ENCODE data around the gene SALL3. TPM values are rescaled to one million over a fixed set of nuclear protein-coding genes. Genes with fewer than 3 reads are reported as not detected.

SALL3 gene
- total RNA-seq, 2 donors from 2014 or later, result not detected

- Mint-ChIP-seq H3K4me3 (peak overlapping the region; percentile 56 to 71), H3K36me3 (ENCODE audit: insufficient read depth in 2 of 2) (peaks cover 0 to 7% of the 10 kb centered on the region in 2 donors), H3K9me3 (no peaks in the 10 kb centered on the region), H3K4me1 (ENCODE audit: low read depth) (peaks cover 28% of the 10 kb centered on the region), H3K27me3 (ENCODE audit: low read depth) (peaks cover 64% of the 10 kb centered on the region), H3K27ac (peak overlapping the region; percentile 50)
- ATAC-seq (replicated peaks in 1 of 2), result no peak
- no peak for DNase-seq
Measured at GRCh38 chr18:78978349-78979055, 1.1 kb upstream of the SALL3 start.

GRCh38 chr18:78979056-78979729 is 425 bp upstream of the SALL3 start:
- Mint-ChIP-seq H3K4me3 (no peak overlapping the region), H3K36me3 (ENCODE audit: insufficient read depth in 2 of 2) (peaks cover 0 to 7% of the 10 kb centered on the region in 2 donors), H3K27me3 (ENCODE audit: low read depth) (peaks cover 70% of the 10 kb centered on the region), H3K27ac (no peak overlapping the region), H3K4me1 (ENCODE audit: low read depth) (peaks cover 28% of the 10 kb centered on the region), H3K9me3 (no peaks in the 10 kb centered on the region)
- DNase-seq (no peak), ATAC-seq (replicated peaks in 1 of 2) (no peak)

- Mint-ChIP-seq H3K27me3 (ENCODE audit: low read depth) (peaks cover 72% of the 10 kb centered on the region), H3K4me1 (ENCODE audit: low read depth) (peaks cover 28% of the 10 kb centered on the region), H3K27ac (no peak overlapping the region), H3K36me3 (ENCODE audit: insufficient read depth in 2 of 2) (peaks cover 0 to 7% of the 10 kb centered on the region in 2 donors), H3K9me3 (no peaks in the 10 kb centered on the region), H3K4me3 (no peak overlapping the region)
- ATAC-seq (replicated peaks in 1 of 2), result no peak
- DNase-seq, result no peak
Measured at GRCh38 chr18:78980279-78980771, 707 bp downstream of the SALL3 start.

GRCh38 chr18:78980777-78981380 is 1.3 kb downstream of the SALL3 start:
- H3K4me1 Mint-ChIP-seq (ENCODE audit: low read depth), result peaks cover 31% of the 10 kb centered on the region
- no peaks in the 10 kb centered on the region for H3K9me3 Mint-ChIP-seq
- H3K27ac Mint-ChIP-seq, result no peak overlapping the region
- peaks cover 0 to 7% of the 10 kb centered on the region in 2 donors for H3K36me3 Mint-ChIP-seq (ENCODE audit: insufficient read depth in 2 of 2)
- ATAC-seq (replicated peaks in 1 of 2) (no peak), DNase-seq (no peak)
- H3K27me3 Mint-ChIP-seq (ENCODE audit: low read depth), result peaks cover 72% of the 10 kb centered on the region
- peak overlapping the region; percentile 18 to 55 for H3K4me3 Mint-ChIP-seq

GRCh38 chr18:78981394-78981831 is 1.8 kb downstream of the SALL3 start:
- no peak for DNase-seq
- H3K36me3 Mint-ChIP-seq (ENCODE audit: insufficient read depth in 2 of 2), result peaks cover 0 to 7% of the 10 kb centered on the region in 2 donors

GRCh38 chr18:78981989-78982620 is 2.5 kb downstream of the SALL3 start:
- Mint-ChIP-seq H3K4me3 (peak overlapping the region in 1 of 2 donors; percentile 20), H3K4me1 (ENCODE audit: low read depth) (peaks cover 31% of the 10 kb centered on the region), H3K27ac (peak overlapping the region; percentile 1), H3K36me3 (ENCODE audit: insufficient read depth in 2 of 2) (peaks cover 0 to 7% of the 10 kb centered on the region in 2 donors), H3K27me3 (ENCODE audit: low read depth) (peaks cover 68% of the 10 kb centered on the region), H3K9me3 (no peaks in the 10 kb centered on the region)
- no peak for DNase-seq
- no peak for ATAC-seq (replicated peaks in 1 of 2)

More at GRCh38 chr18:78981394-78981831, 1.8 kb downstream of the SALL3 start:
- ATAC-seq (replicated peaks in 1 of 2), result no peak
- H3K4me1 Mint-ChIP-seq (ENCODE audit: low read depth), result peaks cover 34% of the 10 kb centered on the region
- peaks cover 72% of the 10 kb centered on the region for H3K27me3 Mint-ChIP-seq (ENCODE audit: low read depth)
- no peaks in the 10 kb centered on the region for H3K9me3 Mint-ChIP-seq
- peak overlapping the region; percentile 1 for H3K27ac Mint-ChIP-seq
- peak overlapping the region; percentile 18 to 55 for H3K4me3 Mint-ChIP-seq

- ATAC-seq (replicated peaks in 1 of 2) (no peak), DNase-seq (no peak)
- H3K4me3 Mint-ChIP-seq, result no peak overlapping the region
- no peaks in the 10 kb centered on the region for H3K9me3 Mint-ChIP-seq
- H3K27me3 Mint-ChIP-seq (ENCODE audit: low read depth), result peaks cover 66% of the 10 kb centered on the region
- H3K4me1 Mint-ChIP-seq (ENCODE audit: low read depth), result peaks cover 17% of the 10 kb centered on the region
- H3K36me3 Mint-ChIP-seq (ENCODE audit: insufficient read depth in 2 of 2), result peaks cover 0 to 3% of the 10 kb centered on the region in 2 donors
- H3K27ac Mint-ChIP-seq, result no peak overlapping the region
Measured at GRCh38 chr18:78983512-78983911, 3.9 kb downstream of the SALL3 start.

GRCh38 chr18:78984941-78985784 is 5.5 kb downstream of the SALL3 start:
- DNase-seq (peak; percentile 29 to 45), ATAC-seq (replicated peaks in 1 of 2) (peak; percentile 73 to 91)
- H3K9me3 Mint-ChIP-seq, result no peaks in the 10 kb centered on the region
- H3K4me3 Mint-ChIP-seq, result peak overlapping the region; percentile 27 to 37
- H3K4me1 Mint-ChIP-seq (ENCODE audit: low read depth), result peaks cover 17% of the 10 kb centered on the region
- H3K27me3 Mint-ChIP-seq (ENCODE audit: low read depth), result peaks cover 67% of the 10 kb centered on the region
- H3K36me3 Mint-ChIP-seq (ENCODE audit: insufficient read depth in 2 of 2), result peaks cover 0 to 2% of the 10 kb centered on the region in 2 donors
- H3K27ac Mint-ChIP-seq, result peak overlapping the region; percentile 37

- Mint-ChIP-seq H3K4me1 (ENCODE audit: low read depth) (peaks cover 17% of the 10 kb centered on the region), H3K9me3 (no peaks in the 10 kb centered on the region), H3K27me3 (ENCODE audit: low read depth) (peaks cover 72% of the 10 kb centered on the region), H3K27ac (no peak overlapping the region), H3K4me3 (no peak overlapping the region), H3K36me3 (ENCODE audit: insufficient read depth in 2 of 2) (peaks cover 0 to 2% of the 10 kb centered on the region in 2 donors)
- ATAC-seq (replicated peaks in 1 of 2) (peak; percentile 25 to 45), DNase-seq (peak in 1 of 2 donors; percentile 20)
Measured at GRCh38 chr18:78986018-78986481, 6.4 kb downstream of the SALL3 start.

- peaks cover 24% of the 10 kb centered on the region for H3K27me3 Mint-ChIP-seq (ENCODE audit: low read depth)
- peaks cover 0 to 1% of the 10 kb centered on the region in 2 donors for H3K9me3 Mint-ChIP-seq
- DNase-seq, result no peak
- no peak overlapping the region for H3K4me3 Mint-ChIP-seq
- ATAC-seq (replicated peaks in 1 of 2), result no peak
- H3K27ac Mint-ChIP-seq, result no peak overlapping the region
- no peaks in the 10 kb centered on the region for H3K4me1 Mint-ChIP-seq (ENCODE audit: low read depth)
- peaks cover 0 to 3% of the 10 kb centered on the region in 2 donors for H3K36me3 Mint-ChIP-seq (ENCODE audit: insufficient read depth in 2 of 2)
Measured at GRCh38 chr18:78991446-78991845, 11.8 kb downstream of the SALL3 start.

GRCh38 chr18:78992041-78993011 is 12.7 kb downstream of the SALL3 start:
- peaks cover 18% of the 10 kb centered on the region for H3K27me3 Mint-ChIP-seq (ENCODE audit: low read depth)
- peaks cover 0 to 1% of the 10 kb centered on the region in 2 donors for H3K9me3 Mint-ChIP-seq
- no peak overlapping the region for H3K4me3 Mint-ChIP-seq
- H3K36me3 Mint-ChIP-seq (ENCODE audit: insufficient read depth in 2 of 2), result peaks cover 0 to 3% of the 10 kb centered on the region in 2 donors
- ATAC-seq (replicated peaks in 1 of 2) (no peak), DNase-seq (no peak)
- H3K27ac Mint-ChIP-seq, result no peak overlapping the region
- H3K4me1 Mint-ChIP-seq (ENCODE audit: low read depth), result no peaks in the 10 kb centered on the region

Measured in activated T-cell treated with anti-CD3 and anti-CD28 coated beads, Interleukin-2, amount 50 U/mL, for 72 hours (primary cell).